Measurements from ENCODE around the gene ALKBH5.

Gene ALKBH5

DNA sequence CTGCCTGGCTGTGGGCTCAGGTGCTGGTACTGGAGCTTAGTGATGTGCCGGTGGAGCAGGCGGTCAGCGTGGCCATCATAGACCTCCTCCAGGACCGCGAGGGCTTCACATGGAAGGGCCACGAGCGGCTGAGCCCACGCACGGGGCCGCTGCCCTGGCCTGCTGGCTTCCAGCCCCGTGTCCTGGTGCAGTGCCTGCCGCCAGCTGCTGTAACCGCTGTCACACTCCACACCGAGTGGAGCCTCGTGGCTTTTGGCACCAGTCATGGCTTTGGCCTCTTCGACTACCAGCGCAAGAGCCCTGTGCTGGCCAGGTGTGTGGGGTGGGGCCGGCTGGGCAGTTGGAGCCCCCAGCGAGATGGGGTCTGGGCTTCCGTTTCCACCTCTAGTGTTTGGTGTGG lies 53.8 kb downstream of the ALKBH5 start:
- FAIRE-seq, result no peak
- no peak for DNase-seq (ENCODE audit: insufficient read length, low spot score)

DNA sequence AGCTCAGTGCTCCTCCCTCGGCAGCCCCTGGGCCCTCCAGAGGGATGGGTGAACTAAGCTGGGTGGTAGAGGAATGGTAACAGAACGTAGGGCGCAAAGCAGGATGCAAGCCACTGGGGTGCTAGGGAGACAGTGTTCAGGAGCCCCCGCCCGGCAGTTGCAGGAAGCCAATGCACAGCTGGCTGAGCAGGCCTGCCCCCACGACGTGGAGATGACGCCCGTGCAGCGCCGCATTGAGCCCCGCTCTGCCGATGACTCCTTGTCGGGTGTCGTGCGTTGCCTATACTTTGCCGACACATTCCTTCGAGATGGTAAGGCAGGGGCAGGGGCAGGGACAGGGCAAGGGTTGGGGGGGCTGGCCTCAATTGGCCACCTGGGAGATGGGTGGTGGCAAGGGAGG lies 54.7 kb downstream of the ALKBH5 start:
- DNase-seq (ENCODE audit: insufficient read length, low spot score) (no peak), FAIRE-seq (no peak)

DNA sequence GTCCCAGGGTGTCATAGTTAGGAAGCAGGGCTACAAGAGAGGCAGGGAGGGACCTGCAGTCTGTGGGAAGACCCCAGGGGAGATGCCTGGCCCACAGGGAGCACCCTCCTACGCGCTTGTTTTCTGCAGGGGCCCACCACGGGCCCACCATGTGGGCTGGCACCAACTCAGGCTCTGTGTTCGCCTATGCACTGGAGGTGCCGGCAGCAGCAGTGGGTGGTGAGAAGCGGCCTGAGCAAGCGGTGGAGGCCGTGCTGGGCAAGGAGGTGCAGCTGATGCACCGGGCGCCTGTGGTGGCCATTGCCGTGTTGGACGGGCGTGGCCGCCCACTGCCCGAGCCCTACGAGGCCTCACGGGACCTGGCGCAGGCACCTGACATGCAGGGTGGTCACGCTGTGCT lies 56.8 kb downstream of the ALKBH5 start:
- DNase-seq (ENCODE audit: insufficient read length, low spot score), result no peak
- FAIRE-seq, result no peak

DNA sequence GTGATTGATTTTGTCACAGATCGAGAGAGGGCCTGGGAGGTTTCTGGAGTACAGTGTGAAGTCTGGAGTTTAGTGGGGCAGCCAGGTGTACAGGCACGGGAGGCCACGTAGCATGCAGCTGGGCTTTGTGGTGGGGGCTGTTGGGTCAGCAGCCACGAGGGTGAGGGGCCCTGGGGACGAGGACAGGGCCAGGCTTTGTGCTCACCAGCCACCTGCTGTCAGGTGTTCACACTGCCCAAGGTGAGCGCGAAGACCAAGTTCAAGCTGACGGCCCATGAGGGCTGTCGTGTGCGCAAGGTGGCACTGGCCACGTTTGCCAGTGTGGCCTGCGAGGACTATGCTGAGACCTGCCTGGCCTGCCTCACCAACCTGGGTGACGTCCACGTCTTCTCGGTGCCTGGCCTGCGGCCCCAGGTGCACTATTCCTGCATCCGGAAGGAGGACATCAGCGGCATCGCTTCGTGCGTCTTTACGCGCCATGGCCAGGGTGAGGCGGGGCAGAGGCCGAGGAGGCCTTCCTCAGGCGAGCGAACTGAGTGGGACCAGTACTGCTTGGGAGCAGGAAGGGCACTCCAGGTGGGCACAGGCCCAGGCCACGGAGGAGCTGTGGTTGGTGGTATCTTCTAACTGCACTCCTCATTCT lies 57.7 kb downstream of the ALKBH5 start:
- DNase-seq (ENCODE audit: insufficient read length, low spot score) (no peak), FAIRE-seq (no peak)

DNA sequence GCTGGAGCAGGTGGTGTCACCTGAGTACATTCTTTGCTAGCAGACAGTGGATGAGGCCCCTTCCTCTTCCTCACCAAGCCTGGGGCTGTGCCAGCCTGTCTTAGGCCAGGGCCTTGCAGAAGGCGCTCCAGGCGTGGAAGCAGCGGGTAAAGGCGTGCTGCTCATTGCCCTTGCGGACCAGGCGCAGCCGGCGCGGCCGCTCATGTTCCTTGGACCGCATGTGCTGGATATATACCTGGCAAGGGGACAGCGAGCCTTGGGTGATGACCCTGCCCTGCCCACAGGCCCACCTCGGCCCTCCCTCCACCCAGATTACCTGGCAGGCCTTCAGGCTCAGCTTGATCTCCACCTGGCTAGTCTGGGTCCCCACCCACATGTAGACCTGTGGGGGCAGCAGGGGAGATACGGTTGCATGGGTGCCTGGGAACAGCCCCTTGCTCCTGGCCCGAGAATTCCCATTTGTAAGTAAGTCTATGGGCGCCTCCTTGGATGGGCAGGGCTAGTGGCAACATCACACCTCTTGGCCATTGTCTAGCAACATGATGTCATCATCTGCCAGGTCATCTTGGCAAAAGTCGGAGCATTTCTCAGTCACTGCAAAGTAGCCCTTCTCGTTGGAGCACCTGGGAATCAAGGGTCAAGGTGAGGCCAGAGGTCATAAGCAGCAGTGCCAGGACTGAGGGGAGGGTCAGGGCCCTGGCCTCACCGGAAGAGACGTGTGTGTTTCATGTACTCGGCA lies 61.6 kb downstream of the ALKBH5 start:
- no peak for FAIRE-seq
- DNase-seq (ENCODE audit: insufficient read length, low spot score), result no peak

DNA sequence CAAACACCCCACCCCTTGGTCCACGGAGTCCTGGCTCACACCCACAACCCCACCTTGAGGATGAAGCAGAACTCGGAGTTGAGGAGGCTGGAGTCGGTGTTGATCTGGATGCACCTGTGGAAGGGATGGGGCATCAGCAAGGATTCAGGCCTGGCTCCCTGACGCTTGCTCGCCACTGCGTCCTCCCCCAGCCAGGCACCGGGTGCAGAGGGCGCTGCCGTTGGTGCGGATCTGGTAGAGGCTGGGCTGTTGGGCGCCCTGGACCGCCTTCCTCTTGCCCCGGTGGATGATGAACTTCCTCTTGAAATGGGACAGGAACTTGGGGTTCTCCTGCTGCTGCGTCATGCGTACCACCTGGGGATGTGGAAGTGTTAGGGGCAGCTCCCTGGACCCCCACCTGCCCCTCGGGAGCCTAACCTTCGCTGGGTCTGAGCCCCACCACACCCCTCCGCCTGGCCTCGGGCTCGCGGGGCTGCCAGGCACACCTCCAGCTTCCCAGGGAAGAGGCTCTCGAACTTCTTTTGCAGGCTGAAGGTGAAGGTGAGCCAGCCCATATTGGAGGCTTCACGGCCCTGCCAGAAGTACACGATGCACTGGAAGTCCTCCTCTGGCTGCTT lies 62.6 kb downstream of the ALKBH5 start:
- no peak for FAIRE-seq

DNA sequence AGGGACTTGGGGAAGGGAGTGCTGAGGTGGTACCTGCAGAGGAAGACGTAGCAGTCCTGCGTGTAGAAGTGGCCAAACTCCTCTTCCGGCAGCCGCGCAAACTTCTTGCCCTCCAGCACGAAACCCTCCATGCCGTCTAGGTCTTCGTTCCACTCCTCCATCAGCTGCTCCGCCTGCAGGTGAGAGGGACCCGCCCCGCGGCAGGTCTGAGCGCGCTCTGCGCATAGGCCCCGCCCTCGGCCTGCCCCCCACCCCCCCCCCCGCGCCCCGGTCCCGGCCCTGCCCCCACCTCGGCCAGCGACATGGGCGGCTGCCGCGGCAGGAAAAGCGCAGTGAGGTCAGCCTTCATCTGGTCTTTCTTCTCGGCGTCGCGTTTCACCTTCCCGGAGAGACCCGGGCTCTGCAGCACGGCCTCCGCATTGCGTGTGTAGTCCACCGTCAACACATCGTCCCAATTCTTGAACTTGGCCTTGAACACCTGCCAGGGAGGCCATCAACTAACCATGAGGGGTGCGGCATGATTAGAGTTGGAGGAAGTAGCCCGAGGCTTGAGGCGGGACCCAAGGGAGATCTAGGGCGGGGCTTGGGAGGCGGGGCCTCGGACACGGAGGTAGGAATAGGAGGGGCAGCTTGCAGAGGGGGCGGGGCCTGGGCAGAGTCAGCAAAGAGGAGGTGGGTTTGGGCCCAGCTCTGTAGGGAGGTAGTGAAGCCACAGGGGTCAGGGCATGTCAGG lies 63.4 kb downstream of the ALKBH5 start:
- FAIRE-seq (no peak), DNase-seq (ENCODE audit: insufficient read length, low spot score) (peak; percentile 69)

More for the DNA sequence above, 62.6 kb downstream of the ALKBH5 start:
- no peak for DNase-seq (ENCODE audit: insufficient read length, low spot score)

DNA sequence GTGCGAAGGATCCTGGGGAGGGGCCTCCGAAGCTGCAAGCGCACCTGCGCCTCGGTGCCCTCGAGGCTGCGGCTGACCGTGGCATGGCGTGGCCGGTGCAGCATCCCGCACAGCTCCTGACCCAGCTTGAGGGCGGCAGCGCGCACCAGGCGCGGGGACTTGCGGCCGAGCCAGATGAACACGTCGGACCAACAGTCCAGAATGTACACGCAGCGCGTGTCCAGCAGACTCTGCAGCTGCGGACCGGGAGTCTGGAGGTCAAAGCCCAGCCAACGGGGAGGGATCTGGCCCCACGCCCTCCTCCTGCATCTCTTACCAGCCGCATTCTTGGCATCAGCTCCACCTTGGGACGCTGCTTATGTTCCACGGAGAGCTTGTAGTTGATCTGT lies 64.0 kb downstream of the ALKBH5 start:
- DNase-seq (ENCODE audit: insufficient read length, low spot score) (no peak), FAIRE-seq (no peak)

DNA sequence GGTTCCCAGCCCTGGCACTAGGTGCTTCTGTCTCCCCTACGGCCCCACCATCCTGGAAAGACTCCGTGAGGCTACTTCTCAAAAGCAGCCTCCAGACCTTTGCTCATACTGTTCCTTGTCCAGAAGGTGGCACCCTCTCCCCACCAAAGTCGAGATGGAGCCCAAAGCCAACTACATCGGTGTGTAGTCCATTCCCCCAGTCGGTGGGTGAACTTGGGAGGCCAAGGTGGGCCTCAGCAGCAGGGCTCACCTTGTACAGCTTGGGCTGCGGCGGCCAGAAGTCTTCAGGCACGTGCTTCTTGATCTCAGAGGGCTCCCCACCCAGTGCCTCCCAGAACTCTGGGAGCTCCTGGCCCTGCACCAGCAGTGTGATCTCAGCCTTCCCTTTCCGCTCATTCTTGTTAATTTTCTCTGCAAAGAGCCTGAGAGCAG lies 64.7 kb downstream of the ALKBH5 start:
- FAIRE-seq (peak; percentile 90), DNase-seq (ENCODE audit: insufficient read length, low spot score) (peak; percentile 99)

DNA sequence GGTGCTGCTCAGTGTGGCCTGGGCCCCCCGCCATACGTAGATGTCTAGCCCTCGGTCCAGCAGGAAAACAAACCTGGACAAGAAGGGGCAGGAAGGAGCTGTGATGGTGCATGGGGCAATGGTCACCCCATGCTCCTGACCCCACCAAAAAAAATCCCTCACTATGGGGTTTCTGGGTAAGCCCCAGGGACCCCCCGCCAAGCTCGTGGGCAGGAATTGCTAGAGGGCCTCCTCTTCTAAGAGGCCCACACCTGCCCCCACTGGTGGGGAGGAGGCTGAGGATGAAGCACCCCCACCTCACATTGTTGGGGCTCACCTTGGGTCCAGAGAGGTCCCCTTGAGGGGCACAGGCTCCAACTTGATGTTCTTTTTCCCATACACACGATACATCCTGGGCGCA lies 65.2 kb downstream of the ALKBH5 start:
- FAIRE-seq (no peak), DNase-seq (ENCODE audit: insufficient read length, low spot score) (no peak)

DNA sequence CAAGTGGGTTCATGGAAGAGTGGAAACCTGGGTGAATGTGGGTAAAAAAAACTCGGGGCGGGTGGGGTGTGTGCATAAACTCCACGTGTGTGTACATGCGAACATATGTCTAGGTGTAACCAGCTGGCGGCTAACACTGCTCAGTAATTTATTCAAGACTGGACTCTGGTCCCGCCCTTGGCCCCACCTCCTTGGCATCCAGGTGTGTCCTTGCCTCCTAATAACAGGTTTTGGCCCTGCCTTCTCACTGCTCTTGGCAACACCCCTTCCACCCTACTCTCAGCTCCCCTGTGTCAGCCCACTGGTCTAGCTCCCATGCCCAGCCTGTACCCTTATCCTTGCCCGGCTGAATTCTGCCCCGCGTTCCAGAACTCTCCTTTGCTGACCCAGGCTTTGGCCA lies 66.6 kb downstream of the ALKBH5 start:
- FAIRE-seq (no peak), DNase-seq (ENCODE audit: insufficient read length, low spot score) (no peak)

DNA sequence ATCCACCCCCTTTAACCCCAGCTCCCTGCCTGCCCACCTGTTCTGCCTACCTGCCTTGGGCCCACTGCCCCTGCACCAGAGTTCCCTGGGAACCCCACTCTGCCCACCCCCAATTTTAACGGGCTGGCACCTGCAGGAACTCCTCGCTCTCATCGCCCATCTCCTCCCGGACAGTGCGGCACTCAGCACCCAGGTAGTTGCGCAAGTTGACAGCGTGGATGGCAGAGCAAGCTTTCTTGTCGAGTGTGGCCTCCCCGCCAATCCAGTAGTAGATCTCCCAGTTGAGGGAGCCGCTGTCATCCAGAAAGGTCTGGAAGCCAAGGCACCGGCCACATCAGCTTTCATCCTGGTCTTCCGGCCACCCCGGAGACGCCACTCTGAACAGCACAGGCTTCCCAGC lies 67.1 kb downstream of the ALKBH5 start:
- FAIRE-seq (no peak), DNase-seq (ENCODE audit: insufficient read length, low spot score) (no peak)

DNA sequence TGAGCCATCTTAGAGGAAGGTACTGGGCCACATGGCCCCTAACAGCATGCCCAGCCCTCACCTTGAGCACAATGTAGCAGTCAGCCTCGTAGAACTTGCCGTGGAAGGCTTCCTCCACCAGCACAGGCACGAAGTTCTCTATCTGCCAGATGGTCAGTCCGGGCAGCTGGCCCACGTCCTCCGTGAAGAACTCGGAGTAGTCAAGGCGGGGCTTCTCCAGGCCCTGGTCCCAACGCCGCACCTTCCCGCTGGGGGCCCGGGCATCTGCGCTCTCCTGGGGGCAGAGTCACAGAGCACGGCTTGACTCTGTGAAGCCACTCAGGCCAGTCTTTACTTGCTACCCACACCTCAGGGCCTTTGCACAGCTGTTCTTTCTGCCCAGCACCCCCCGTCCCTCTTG lies 67.6 kb downstream of the ALKBH5 start:
- FAIRE-seq, result no peak
- DNase-seq (ENCODE audit: insufficient read length, low spot score), result no peak

DNA sequence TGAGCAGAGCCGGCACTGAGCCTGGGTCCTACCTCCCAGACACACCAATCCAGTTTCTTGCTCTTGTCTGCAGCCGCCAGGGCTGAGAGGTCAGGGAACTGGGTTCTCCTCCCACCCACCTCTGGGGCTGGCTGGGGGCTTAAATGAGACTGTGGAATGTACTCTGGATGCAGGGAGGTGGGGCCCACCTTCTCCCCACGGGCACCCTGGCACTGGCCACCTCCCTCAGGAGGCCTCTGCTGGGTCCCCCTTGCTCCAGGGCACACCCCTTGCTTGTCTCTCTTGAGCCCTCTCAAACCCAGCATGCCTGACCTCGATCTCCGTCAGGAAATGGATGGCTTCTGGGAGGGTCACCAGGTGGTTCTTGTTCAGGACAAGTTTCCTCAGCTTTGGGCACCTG lies 68.5 kb downstream of the ALKBH5 start:
- DNase-seq (ENCODE audit: insufficient read length, low spot score), result no peak
- no peak for FAIRE-seq

DNA sequence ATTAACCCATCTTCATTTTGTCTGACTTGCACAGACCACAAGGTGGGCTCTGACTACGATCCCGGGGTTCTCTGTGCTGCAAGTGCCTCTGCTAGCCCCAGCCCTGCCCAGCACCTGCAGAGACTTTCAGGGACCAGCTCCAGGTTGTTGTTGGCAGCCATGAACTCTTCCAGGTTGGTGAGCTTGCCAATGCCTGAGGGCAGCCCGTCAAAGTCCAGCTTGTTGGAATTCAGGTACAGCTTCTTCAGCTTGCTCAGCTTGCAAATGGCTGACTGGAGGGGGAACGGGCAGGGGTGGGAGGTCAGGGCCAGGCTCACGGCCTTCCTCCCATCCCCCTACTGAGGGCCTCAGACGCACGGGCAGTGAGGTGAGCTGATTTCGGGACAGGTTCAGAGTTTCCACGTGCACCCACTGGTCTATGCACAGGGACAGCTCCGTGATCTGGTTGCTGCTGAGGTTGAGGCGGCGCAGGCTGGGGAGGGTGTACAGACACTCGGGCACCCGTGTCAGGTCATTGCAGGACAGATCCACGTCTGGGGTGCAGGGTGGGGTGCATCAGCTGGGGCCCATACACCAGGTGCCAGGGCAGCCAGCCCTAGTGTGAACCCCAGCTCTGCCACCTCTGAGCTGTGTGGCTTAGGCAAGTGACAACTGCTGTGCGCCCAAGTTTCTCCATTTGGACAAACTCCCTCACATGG lies 69.7 kb downstream of the ALKBH5 start:
- no peak for FAIRE-seq
- no peak for DNase-seq (ENCODE audit: insufficient read length, low spot score)

DNA sequence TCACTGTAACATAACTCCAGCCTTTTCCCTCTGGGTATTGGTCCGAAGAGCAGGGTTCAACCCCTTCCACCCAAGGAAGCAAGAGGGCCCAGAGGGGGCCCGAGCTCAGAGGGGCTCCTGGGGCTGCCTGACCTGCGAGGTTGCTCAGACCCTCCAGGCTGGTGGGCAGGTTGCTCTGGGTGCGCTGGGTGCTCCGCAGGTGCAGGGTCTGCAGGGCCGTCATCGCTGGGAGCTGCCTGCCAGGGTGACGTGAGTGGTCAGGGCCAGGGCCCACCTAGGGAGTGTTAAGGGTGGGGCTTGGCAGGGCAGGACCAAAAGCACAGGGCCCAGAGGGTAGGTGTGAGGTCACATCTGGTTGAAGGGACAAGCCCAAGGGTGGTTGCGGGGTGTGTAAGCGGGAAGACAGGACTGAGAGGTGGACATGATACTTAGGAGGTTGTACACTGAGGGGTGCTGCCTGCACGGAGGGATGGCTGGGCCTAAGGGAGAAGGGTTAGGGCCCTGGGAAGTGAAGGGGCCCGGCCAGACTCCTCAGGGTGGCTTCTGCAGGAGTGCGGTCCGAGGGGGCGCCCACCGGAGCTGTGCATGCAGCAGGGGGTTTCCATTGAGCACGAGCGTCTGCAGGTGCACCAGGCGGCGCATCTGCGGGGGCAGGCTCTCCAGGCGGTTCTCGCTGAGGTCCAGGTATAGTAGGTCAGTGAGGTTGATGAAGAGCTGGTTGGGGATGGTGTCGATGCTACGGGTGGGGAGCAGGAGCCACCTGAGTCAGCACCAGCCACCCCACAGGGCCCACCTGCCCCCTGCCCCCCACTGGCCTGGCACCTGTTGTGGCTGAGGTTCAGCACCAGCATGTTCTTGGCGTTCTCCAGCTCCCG lies 70.6 kb downstream of the ALKBH5 start:
- DNase-seq (ENCODE audit: insufficient read length, low spot score), result no peak
- no peak for FAIRE-seq

DNA sequence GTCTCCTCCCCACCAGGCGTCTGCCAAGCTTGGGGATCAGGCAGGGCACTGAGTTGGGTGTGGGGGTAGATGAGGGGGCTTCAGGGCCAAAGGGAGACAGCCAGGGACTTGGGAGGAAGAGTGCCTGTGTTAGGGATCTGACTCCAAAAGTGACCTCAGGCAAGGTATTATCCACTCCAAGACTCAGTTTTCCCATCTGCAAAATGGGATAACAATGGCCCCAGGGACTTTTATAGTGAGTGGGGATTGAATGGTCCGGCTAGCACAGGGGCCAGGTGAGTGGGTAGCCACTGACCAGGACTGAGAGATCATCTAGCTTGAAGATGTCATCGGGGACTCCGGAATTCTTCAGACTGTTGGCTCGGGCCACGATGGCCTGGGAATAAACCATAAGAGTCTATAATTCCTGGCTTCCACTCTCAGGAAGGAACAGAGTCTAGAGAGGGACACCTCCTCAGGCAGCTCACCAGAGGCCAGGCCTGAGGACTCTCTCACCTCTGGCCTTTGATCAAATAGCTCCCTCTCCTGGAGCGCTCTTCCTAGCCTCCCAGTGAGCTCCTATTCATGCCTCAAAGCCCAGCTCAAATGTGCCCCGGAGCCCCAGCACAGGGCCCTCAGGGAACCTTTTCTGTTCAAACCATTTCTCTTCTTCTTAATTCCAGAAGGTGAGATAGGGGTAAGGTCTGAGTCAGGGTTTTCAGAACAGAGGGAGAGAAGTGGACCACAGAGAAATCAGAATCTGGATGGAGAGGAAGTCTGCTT lies 71.4 kb downstream of the ALKBH5 start:
- FAIRE-seq (no peak), DNase-seq (ENCODE audit: insufficient read length, low spot score) (no peak)

DNA sequence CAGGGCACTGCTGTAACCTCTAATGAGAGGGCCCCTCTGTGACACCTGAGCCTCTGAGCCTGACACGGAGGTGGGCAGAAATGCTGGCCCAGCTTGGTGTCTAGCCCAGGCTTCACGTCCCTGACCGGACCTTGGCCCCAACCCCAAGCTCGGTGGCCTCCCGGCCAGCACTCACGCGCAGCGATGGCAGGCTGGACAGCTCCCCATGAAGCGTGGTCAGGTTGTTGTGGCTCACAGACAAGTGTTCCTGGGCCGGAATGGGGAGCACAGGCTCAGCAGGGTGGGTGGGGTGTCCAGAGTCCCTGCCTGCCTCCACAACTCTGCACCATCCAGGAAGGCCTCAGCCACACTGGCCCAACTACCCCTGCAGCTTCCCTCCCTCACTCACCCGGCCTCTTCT lies 72.7 kb downstream of the ALKBH5 start:
- no peak for FAIRE-seq

DNA sequence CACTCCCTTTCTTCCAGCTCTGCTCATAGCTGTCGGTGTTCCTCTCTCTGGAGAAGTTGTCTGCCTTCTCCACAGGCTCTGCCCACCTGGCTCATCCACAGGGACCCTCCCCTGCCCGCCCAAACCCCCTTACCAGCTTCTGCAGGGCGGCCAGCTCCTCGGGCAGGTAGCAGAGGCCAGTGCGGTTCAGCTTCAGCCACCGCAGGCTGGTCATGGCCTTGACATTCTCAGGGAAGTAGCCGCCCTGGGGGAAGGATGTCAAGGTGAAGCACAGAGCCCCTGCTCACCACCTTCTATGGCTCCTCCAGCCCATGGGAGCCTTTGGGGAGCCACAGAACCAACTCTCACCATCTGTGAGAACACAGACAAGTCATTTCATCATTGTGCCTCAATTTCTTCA lies 73.1 kb downstream of the ALKBH5 start:
- FAIRE-seq (no peak), DNase-seq (ENCODE audit: insufficient read length, low spot score) (no peak)

More for the DNA sequence above, 72.7 kb downstream of the ALKBH5 start:
- DNase-seq (ENCODE audit: insufficient read length, low spot score), result no peak

Measured in GM19239 (cell line).